ENCODE measurements around the gene RASAL1. TPM values are rescaled to one million over a fixed set of nuclear protein-coding genes. Genes with fewer than 3 reads are reported as not detected.

RASAL1 gene
- 0.28 to 0.44 TPM (median 0.32 TPM) in 5 replicates for total RNA-seq (2022; extraction: Qiagen RNA extraction)

GRCh38 chr12:113135178-113136127, at the start of gene RASAL1:
TSS of gene RASAL1 (minus strand) at chr12:113135761. CDS start at chr12:113135462, 299 bp downstream.

GRCh38 chr12:113149361-113150150, 14.0 kb upstream of the RASAL1 start, which contains the start of gene CFAP73:
TSS of gene CFAP73 (plus strand) at chr12:113149724. CDS start at chr12:113149858, 134 bp downstream.

GRCh38 chr12:113056631-113057488, 78.7 kb downstream of the RASAL1 start, which contains the start of gene DTX1:
TSS of gene DTX1 (plus strand) at chr12:113056730. CDS start at chr12:113058193, 1,463 bp downstream.

Other genes starting within 250 kb of the RASAL1 start
- 24.2 to 37.5 TPM (median 34.1 TPM) in 5 replicates for gene OAS1, start 228.8 kb downstream of the RASAL1 start, total RNA-seq (2022; extraction: Qiagen RNA extraction)
- 19.8 to 23.5 TPM (median 22.8 TPM) in 5 replicates for gene OAS3, start 197.3 kb downstream of the RASAL1 start, total RNA-seq (2022; extraction: Qiagen RNA extraction)
- 0.10 to 0.39 TPM (median 0.15 TPM) in 5 replicates for gene OAS2, start 157.2 kb downstream of the RASAL1 start, total RNA-seq (2022; extraction: Qiagen RNA extraction)
- 0.26 to 0.45 TPM (median 0.36 TPM) in 5 replicates for gene DTX1, start 79.0 kb downstream of the RASAL1 start, total RNA-seq (2022; extraction: Qiagen RNA extraction)
- gene CFAP73, start 14.0 kb upstream of the RASAL1 start, total RNA-seq (2022; extraction: Qiagen RNA extraction) = 0.06 to 0.23 TPM (median 0.12 TPM) in 4 of 5 replicates, not detected in the other
- 45.3 to 80.4 TPM (median 72.1 TPM) in 5 replicates for gene DDX54, start 49.7 kb upstream of the RASAL1 start, total RNA-seq (2022; extraction: Qiagen RNA extraction)
- gene RITA1, start 50.0 kb upstream of the RASAL1 start, total RNA-seq (2022; extraction: Qiagen RNA extraction) = 23.1 to 32.2 TPM (median 31.5 TPM) in 5 replicates
- 15.3 to 17.7 TPM (median 16.2 TPM) in 5 replicates for gene TPCN1, start 85.7 kb upstream of the RASAL1 start, total RNA-seq (2022; extraction: Qiagen RNA extraction)
- gene SLC8B1, start 199.3 kb upstream of the RASAL1 start, total RNA-seq (2022; extraction: Qiagen RNA extraction) = 6.9 to 10.6 TPM (median 8.6 TPM) in 5 replicates
- gene PLBD2, start 222.8 kb upstream of the RASAL1 start, total RNA-seq (2022; extraction: Qiagen RNA extraction) = 28.4 to 34.5 TPM (median 32.2 TPM) in 5 replicates

Data from A549 treated with AZD2906 at 1 μM for 4 hours (cell line).